Cardiac fibroblast (primary cell): ENCODE data around the gene CCT3.

Experiments
- DNase-seq, 2 donors: peaks; one replicate each; pipeline versions ENCODE4 v3.0.0 to v3.0.0-alpha.2; 2010; ENCODE audit warnings: low read depth in 2 of 2
- H3K4me3 ChIP-seq, 2 donors: replicated peaks in 1 of 2; 1 replicate in 1 of 2; 2 replicates in 1 of 2; pipeline ENCODE4 v1.5.1; 2011; ENCODE audit warnings: low read depth in 2 of 2, low read length in 2 of 2, mild to moderate bottlenecking in 2 of 2, moderate library complexity in 1 of 2
- CTCF ChIP-seq: IDR thresholded peaks from one replicate; pipeline ENCODE4 v1.5.1; 2011; ENCODE audit warnings: low read depth, mild to moderate bottlenecking, low read length, inconsistent platforms

Gene CCT3

GRCh38 chr1:156281693-156282478, 56.2 kb downstream of the CCT3 start:
- peak overlapping the region; percentile 87 to 90 for H3K4me3 ChIP-seq
- DNase-seq: peak; percentile 25 to 28
- TF ChIP-seq CTCF: no peak

- peak; percentile 61 for DNase-seq
- peak overlapping the region; percentile 87 to 90 for H3K4me3 ChIP-seq
- TF ChIP-seq CTCF: peak; percentile 9
Measured at GRCh38 chr1:156281281-156281680, 56.8 kb downstream of the CCT3 start.

GRCh38 chr1:156279837-156280236, 58.3 kb downstream of the CCT3 start:
- DNase-seq: no peak
- no peak for TF ChIP-seq CTCF
- H3K4me3 ChIP-seq: no peak overlapping the region

- TF ChIP-seq CTCF: no peak
- peak; percentile 49 to 57 for DNase-seq
- no peak overlapping the region for H3K4me3 ChIP-seq
Measured at GRCh38 chr1:156276966-156277381, 61.1 kb downstream of the CCT3 start.

- peak in 1 of 2 donors; percentile 71 for DNase-seq
- no peak overlapping the region for H3K4me3 ChIP-seq
- TF ChIP-seq CTCF: no peak
Measured at GRCh38 chr1:156276532-156276931, 61.6 kb downstream of the CCT3 start.

GRCh38 chr1:156270314-156270713, 67.8 kb downstream of the CCT3 start:
- no peak for TF ChIP-seq CTCF
- H3K4me3 ChIP-seq: no peak overlapping the region
- DNase-seq: no peak

GRCh38 chr1:156268336-156268735, 69.8 kb downstream of the CCT3 start:
- TF ChIP-seq CTCF: no peak
- no peak overlapping the region for H3K4me3 ChIP-seq
- DNase-seq: peak; percentile 33 to 60
